ENCODE measurements around the gene CDK8.
"Not testable (repeated sequence)": the region's sequence is repeated elsewhere in the genome, so short reads cannot be mapped to it uniquely, and the experiment has no call there.

Gene CDK8

GRCh38 chr13:26307701-26308100 lies 53.8 kb downstream of the CDK8 start:
- no peak overlapping the region for H3K4me3 ChIP-seq (replicated peaks; ENCODE audit: low read depth, low read length)
- no peaks in the 10 kb centered on the region for H3K27me3 ChIP-seq (replicated peaks; ENCODE audit: control insufficient read depth, insufficient read depth, low read length)
- DNase-seq (ENCODE audit: extremely low read depth, insufficient read length) = no peak
- no peak for TF ChIP-seq CTCF (IDR thresholded peaks at IDR 0.05; ENCODE audit: insufficient read depth, low read length, poor library complexity, severe bottlenecking)
- H3K36me3 ChIP-seq (ENCODE audit: control insufficient read depth, insufficient read depth, low read length) = no peaks in the 10 kb centered on the region

GRCh38 chr13:26308250-26308649 lies 54.3 kb downstream of the CDK8 start:
- DNase-seq (ENCODE audit: extremely low read depth, insufficient read length) = no peak
- Histone ChIP-seq H3K36me3 (ENCODE audit: control insufficient read depth, insufficient read depth, low read length) (no peaks in the 10 kb centered on the region), H3K4me3 (replicated peaks; ENCODE audit: low read depth, low read length) (no peak overlapping the region), H3K27me3 (replicated peaks; ENCODE audit: control insufficient read depth, insufficient read depth, low read length) (no peaks in the 10 kb centered on the region)
- TF ChIP-seq CTCF (IDR thresholded peaks at IDR 0.05; ENCODE audit: insufficient read depth, low read length, poor library complexity, severe bottlenecking) = no peak

- DNase-seq (ENCODE audit: extremely low read depth, insufficient read length) = no peak
- Histone ChIP-seq H3K27me3 (replicated peaks; ENCODE audit: control insufficient read depth, insufficient read depth, low read length) (no peaks in the 10 kb centered on the region), H3K36me3 (ENCODE audit: control insufficient read depth, insufficient read depth, low read length) (no peaks in the 10 kb centered on the region), H3K4me3 (replicated peaks; ENCODE audit: low read depth, low read length) (no peak overlapping the region)
- no peak for TF ChIP-seq CTCF (IDR thresholded peaks at IDR 0.05; ENCODE audit: insufficient read depth, low read length, poor library complexity, severe bottlenecking)
Observed at GRCh38 chr13:26308836-26309235, 54.9 kb downstream of the CDK8 start.

- DNase-seq (ENCODE audit: extremely low read depth, insufficient read length) = no peak
- Histone ChIP-seq H3K36me3 (ENCODE audit: control insufficient read depth, insufficient read depth, low read length) (no peaks in the 10 kb centered on the region), H3K4me3 (replicated peaks; ENCODE audit: low read depth, low read length) (no peak overlapping the region), H3K27me3 (replicated peaks; ENCODE audit: control insufficient read depth, insufficient read depth, low read length) (no peaks in the 10 kb centered on the region)
- no peak for TF ChIP-seq CTCF (IDR thresholded peaks at IDR 0.05; ENCODE audit: insufficient read depth, low read length, poor library complexity, severe bottlenecking)
Observed at GRCh38 chr13:26310003-26310402, 56.1 kb downstream of the CDK8 start.

GRCh38 chr13:26310470-26310869 lies 56.5 kb downstream of the CDK8 start:
- Histone ChIP-seq H3K27me3 (replicated peaks; ENCODE audit: control insufficient read depth, insufficient read depth, low read length) (no peaks in the 10 kb centered on the region), H3K36me3 (ENCODE audit: control insufficient read depth, insufficient read depth, low read length) (no peaks in the 10 kb centered on the region), H3K4me3 (replicated peaks; ENCODE audit: low read depth, low read length) (no peak overlapping the region)
- TF ChIP-seq CTCF (IDR thresholded peaks at IDR 0.05; ENCODE audit: insufficient read depth, low read length, poor library complexity, severe bottlenecking) = no peak
- DNase-seq (ENCODE audit: extremely low read depth, insufficient read length) = no peak

- DNase-seq (ENCODE audit: extremely low read depth, insufficient read length); H3K27me3 ChIP-seq (replicated peaks; ENCODE audit: control insufficient read depth, insufficient read depth, low read length); H3K36me3 ChIP-seq (ENCODE audit: control insufficient read depth, insufficient read depth, low read length); H3K4me3 ChIP-seq (replicated peaks; ENCODE audit: low read depth, low read length): not testable (repeated sequence)
Observed at GRCh38 chr13:26312019-26312418, 58.1 kb downstream of the CDK8 start.

GRCh38 chr13:26316095-26316494 lies 62.2 kb downstream of the CDK8 start:
- not testable (repeated sequence) for H3K27me3 ChIP-seq (replicated peaks; ENCODE audit: control insufficient read depth, insufficient read depth, low read length); H3K36me3 ChIP-seq (ENCODE audit: control insufficient read depth, insufficient read depth, low read length); DNase-seq (ENCODE audit: extremely low read depth, insufficient read length); H3K4me3 ChIP-seq (replicated peaks; ENCODE audit: low read depth, low read length)

Measured in GM06990 (cell line).